Stimulated activated CD8-positive, alpha-beta memory T cell treated with anti-CD3 and anti-CD28 coated beads, Interleukin-15, amount 100 ng/mL, for 24 hours (primary cell): ENCODE data around the gene WNT9B.

Source experiments
- DNase-seq: peaks from one replicate; pipeline ENCODE4 v3.0.0-alpha.2; 2020; ENCODE audit warnings: low read depth

Gene WNT9B

GRCh38 chr17:46854515-46854914 is 3.1 kb downstream of the WNT9B start:
- no peak for DNase-seq

- DNase-seq: no peak
Observed at GRCh38 chr17:46854948-46855347, 3.6 kb downstream of the WNT9B start.

GRCh38 chr17:46857600-46857999 is 6.2 kb downstream of the WNT9B start:
- no peak for DNase-seq

GRCh38 chr17:46859996-46860395 is 8.6 kb downstream of the WNT9B start:
- DNase-seq: no peak

- DNase-seq: no peak
Observed at GRCh38 chr17:46862949-46863348, 11.6 kb downstream of the WNT9B start.

GRCh38 chr17:46863383-46864121 is 12.2 kb downstream of the WNT9B start:
- DNase-seq: no peak

- DNase-seq: no peak
Observed at GRCh38 chr17:46865100-46865499, 13.7 kb downstream of the WNT9B start.

GRCh38 chr17:46866325-46866724 is 14.9 kb downstream of the WNT9B start:
- DNase-seq: no peak

- no peak for DNase-seq
Observed at GRCh38 chr17:46866747-46867146, 15.4 kb downstream of the WNT9B start.

GRCh38 chr17:46868689-46869187 is 17.4 kb downstream of the WNT9B start:
- DNase-seq: no peak

- no peak for DNase-seq
Observed at GRCh38 chr17:46869296-46869695, 17.9 kb downstream of the WNT9B start.

- DNase-seq: no peak
Observed at GRCh38 chr17:46869975-46870803, 18.8 kb downstream of the WNT9B start.

- DNase-seq: no peak
Observed at GRCh38 chr17:46872421-46872820, 21.0 kb downstream of the WNT9B start.

GRCh38 chr17:46873941-46874645 is 22.7 kb downstream of the WNT9B start:
- DNase-seq: no peak

GRCh38 chr17:46874906-46875305 is 23.5 kb downstream of the WNT9B start:
- DNase-seq: no peak

GRCh38 chr17:46875849-46876352 is 24.5 kb downstream of the WNT9B start:
- DNase-seq: no peak

GRCh38 chr17:46876353-46876887 is 25.0 kb downstream of the WNT9B start:
- DNase-seq: no peak

GRCh38 chr17:46876926-46877325 is 25.5 kb downstream of the WNT9B start:
- DNase-seq: no peak

- no peak for DNase-seq
Observed at GRCh38 chr17:46877466-46877865, 26.1 kb downstream of the WNT9B start.

- DNase-seq: no peak
Observed at GRCh38 chr17:46878055-46878454, 26.7 kb downstream of the WNT9B start.

GRCh38 chr17:46879101-46879500 is 27.7 kb downstream of the WNT9B start:
- no peak for DNase-seq

- DNase-seq: no peak
Observed at GRCh38 chr17:46881015-46881414, 29.6 kb downstream of the WNT9B start.
